ENCODE data around the gene TECPR2. TPM values are rescaled to one million over a fixed set of nuclear protein-coding genes. Genes with fewer than 3 reads are reported as not detected.

TECPR2 gene, protein sequence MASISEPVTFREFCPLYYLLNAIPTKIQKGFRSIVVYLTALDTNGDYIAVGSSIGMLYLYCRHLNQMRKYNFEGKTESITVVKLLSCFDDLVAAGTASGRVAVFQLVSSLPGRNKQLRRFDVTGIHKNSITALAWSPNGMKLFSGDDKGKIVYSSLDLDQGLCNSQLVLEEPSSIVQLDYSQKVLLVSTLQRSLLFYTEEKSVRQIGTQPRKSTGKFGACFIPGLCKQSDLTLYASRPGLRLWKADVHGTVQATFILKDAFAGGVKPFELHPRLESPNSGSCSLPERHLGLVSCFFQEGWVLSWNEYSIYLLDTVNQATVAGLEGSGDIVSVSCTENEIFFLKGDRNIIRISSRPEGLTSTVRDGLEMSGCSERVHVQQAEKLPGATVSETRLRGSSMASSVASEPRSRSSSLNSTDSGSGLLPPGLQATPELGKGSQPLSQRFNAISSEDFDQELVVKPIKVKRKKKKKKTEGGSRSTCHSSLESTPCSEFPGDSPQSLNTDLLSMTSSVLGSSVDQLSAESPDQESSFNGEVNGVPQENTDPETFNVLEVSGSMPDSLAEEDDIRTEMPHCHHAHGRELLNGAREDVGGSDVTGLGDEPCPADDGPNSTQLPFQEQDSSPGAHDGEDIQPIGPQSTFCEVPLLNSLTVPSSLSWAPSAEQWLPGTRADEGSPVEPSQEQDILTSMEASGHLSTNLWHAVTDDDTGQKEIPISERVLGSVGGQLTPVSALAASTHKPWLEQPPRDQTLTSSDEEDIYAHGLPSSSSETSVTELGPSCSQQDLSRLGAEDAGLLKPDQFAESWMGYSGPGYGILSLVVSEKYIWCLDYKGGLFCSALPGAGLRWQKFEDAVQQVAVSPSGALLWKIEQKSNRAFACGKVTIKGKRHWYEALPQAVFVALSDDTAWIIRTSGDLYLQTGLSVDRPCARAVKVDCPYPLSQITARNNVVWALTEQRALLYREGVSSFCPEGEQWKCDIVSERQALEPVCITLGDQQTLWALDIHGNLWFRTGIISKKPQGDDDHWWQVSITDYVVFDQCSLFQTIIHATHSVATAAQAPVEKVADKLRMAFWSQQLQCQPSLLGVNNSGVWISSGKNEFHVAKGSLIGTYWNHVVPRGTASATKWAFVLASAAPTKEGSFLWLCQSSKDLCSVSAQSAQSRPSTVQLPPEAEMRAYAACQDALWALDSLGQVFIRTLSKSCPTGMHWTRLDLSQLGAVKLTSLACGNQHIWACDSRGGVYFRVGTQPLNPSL (N-terminal part only)
- total RNA-seq: 10 to 100 TPM; 14.1 to 43.1 (median 23.8) TPM

DNA sequence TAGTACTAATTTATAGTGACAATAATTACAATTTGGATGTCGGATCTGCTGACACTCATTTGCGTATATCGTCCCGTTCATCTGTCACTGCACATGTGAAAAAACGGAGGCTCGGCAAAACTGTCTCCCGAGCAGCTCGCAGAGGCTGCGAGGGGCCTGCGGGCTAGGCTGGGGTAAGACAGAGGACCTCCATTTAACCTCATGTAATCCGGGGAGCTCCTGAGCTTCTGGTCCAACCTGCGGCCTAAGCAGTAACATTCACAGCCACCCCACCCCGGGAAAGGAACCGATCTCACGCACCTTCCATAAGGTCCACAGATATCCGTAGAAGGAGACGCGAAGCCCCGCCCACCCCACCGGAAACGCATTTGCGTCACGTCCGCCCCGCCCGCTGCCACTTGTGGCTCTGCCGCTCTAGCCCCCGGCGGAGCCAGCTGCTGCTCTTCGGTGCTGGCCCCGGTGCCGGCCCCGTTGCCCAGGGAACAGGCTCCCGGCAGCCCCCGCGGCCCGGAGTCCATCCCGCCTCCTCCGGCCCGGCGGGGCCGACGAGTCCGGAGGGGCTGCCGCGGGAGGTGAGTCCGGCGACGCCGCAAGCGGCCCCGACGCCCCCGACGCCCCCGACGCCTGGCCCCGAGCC is at the start of gene TECPR2, which contains the start of gene CINP:
TSS of gene TECPR2 (plus strand) at position 397 of the 637 bp plus-strand sequence. CDS start 13,781 bp downstream, outside the sequence.
TSS of gene CINP (minus strand) at position 346 of the 637 bp plus-strand sequence. CDS start at position 307, 39 bp downstream.
- TF ChIP-seq, protein P1, sequence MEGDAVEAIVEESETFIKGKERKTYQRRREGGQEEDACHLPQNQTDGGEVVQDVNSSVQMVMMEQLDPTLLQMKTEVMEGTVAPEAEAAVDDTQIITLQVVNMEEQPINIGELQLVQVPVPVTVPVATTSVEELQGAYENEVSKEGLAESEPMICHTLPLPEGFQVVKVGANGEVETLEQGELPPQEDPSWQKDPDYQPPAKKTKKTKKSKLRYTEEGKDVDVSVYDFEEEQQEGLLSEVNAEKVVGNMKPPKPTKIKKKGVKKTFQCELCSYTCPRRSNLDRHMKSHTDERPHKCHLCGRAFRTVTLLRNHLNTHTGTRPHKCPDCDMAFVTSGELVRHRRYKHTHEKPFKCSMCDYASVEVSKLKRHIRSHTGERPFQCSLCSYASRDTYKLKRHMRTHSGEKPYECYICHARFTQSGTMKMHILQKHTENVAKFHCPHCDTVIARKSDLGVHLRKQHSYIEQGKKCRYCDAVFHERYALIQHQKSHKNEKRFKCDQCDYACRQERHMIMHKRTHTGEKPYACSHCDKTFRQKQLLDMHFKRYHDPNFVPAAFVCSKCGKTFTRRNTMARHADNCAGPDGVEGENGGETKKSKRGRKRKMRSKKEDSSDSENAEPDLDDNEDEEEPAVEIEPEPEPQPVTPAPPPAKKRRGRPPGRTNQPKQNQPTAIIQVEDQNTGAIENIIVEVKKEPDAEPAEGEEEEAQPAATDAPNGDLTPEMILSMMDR (IDR thresholded peaks at IDR 0.05): no peak
- TF ChIP-seq POLR2A (IDR thresholded peaks at IDR 0.05): peak; percentile 75 to 88
- intact Hi-C loops (cut with DNase I; ENCODE audit: low total_unique reads): no loop called here
- Histone ChIP-seq H3K4me3 (peak within 1 kb of the TSS; percentile 65 to 77), H3K27ac (peak within 1 kb of the TSS; percentile 83 to 92), H3K27me3 (no peaks in the 10 kb centered on the region), H3K9me3 (no peaks in the 10 kb centered on the region), H3K4me1 (peaks cover 3 to 8% of the 10 kb centered on the region in 2 donors), H3K36me3 (no peaks in the 10 kb centered on the region)
- peak; percentile 98 for DNase-seq

DNA sequence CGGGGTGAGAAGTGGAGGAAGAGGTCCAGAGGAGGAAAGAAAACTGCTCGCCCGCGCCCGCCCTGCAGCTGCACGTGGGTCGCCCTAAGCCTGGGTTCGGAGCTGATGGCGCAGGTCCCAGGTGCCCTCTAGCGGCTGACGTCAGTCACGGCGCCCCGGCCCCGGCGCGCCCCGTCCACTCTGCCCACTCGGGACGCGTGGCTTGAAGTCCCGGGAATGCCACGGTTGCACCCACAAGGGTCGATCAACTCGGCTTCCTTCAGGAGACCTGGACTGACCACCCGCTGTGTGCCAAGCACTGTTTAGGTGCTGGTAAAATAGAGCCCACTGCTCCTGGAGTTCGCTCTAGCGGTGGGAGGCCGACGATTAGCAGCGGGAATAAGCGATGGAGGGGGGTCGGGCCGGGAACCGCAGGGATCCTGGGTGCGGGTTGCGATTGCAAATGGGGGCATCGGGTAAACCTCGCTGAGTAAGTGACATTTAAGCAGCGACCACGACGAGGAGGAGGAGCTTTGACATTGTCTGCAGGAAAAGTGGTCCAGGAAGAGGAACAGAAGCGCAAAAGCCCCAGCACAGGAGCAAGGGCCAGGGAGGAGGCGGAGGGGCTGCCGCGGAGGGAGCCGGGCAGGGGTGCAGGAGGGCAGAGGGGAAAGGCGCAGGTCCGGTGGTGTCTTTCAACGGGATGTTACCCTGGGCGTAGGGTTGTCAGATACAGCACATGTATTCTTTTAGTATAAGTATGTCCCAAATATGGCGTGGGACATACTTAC is 48.3 kb upstream of the TECPR2 start:
- Histone ChIP-seq H3K27ac (peak overlapping the region; percentile 37 to 56), H3K4me3 (peak overlapping the region; percentile 33 to 44), H3K9me3 (no peaks in the 10 kb centered on the region), H3K27me3 (no peaks in the 10 kb centered on the region), H3K36me3 (no peaks in the 10 kb centered on the region), H3K4me1 (peaks cover 0 to 4% of the 10 kb centered on the region in 2 donors)
- TF ChIP-seq, protein P1 (IDR thresholded peaks at IDR 0.05): peak; percentile 93 to 96 (median 94)
- TF ChIP-seq POLR2A (IDR thresholded peaks at IDR 0.05): no peak
- intact Hi-C loops (cut with DNase I; ENCODE audit: low total_unique reads): loop anchor here (10.0 kb wide), 1 partner anchor 80 kb away; no protein-coding TSS in a partner anchor
- DNase-seq: peak; percentile 84 to 86

DNA sequence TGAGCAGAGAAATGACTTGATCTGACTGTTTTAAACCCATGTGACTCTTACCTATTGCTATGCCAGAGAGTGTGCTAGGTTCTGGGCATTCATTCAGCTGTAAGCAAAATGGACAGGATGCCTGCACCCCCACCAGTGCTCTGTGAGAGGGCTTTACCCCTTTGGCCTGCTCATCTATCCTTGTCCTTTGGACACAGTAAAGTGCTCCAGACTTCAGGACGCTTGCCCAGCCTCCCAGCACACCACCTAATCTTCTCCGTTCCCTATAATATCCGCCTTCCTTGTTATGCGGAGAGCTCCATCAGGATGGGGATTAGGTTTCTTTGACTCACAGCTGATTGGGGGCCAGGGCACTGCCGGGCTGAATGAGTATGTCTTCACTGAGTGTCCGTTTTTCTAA is 47.6 kb upstream of the TECPR2 start:
- Histone ChIP-seq H3K4me1 (peaks cover 0 to 4% of the 10 kb centered on the region in 2 donors), H3K36me3 (no peaks in the 10 kb centered on the region), H3K27me3 (no peaks in the 10 kb centered on the region), H3K9me3 (no peaks in the 10 kb centered on the region), H3K4me3 (no peak overlapping the region), H3K27ac (no peak overlapping the region)
- no peak for DNase-seq
- intact Hi-C loops (cut with DNase I; ENCODE audit: low total_unique reads): loop anchor here (10.0 kb wide), 1 partner anchor 80 kb away; no protein-coding TSS in a partner anchor
- no peak for TF ChIP-seq POLR2A (IDR thresholded peaks at IDR 0.05)
- TF ChIP-seq, protein P1 (IDR thresholded peaks at IDR 0.05): no peak

DNA sequence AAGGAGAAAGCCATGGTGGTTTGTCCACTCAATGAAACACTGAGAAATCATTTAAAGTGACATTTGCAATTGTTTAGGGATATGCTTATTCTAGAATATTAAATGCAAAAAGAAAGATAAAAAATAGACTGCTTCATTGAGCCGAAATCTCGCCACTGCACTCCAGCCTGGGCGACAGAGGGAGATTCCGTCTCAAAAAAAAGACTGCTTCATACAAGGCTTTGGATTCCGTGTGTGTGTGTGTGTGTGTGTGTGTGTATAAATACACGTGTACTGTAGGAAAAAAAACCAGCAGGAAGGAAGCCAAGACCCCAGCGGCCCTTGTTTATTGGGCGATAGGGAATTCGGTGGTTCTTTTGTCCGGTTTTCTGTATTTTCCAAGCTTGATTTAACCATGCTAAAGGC is 46.4 kb upstream of the TECPR2 start:
- DNase-seq: peak; percentile 39 to 71

More for the DNA sequence above, 46.4 kb upstream of the TECPR2 start:
- intact Hi-C loops (cut with DNase I; ENCODE audit: low total_unique reads): loop anchor here (10.0 kb wide), 1 partner anchor 82 kb away; no protein-coding TSS in a partner anchor
- no peaks in the 10 kb centered on the region for H3K9me3 ChIP-seq
- peak overlapping the region; percentile 96 to 98 for H3K27ac ChIP-seq
- peaks cover 0 to 4% of the 10 kb centered on the region in 2 donors for H3K4me1 ChIP-seq
- no peak for TF ChIP-seq POLR2A (IDR thresholded peaks at IDR 0.05)
- TF ChIP-seq, protein P1 (IDR thresholded peaks at IDR 0.05): no peak
- H3K36me3 ChIP-seq: no peaks in the 10 kb centered on the region
- H3K27me3 ChIP-seq: no peaks in the 10 kb centered on the region
- peak overlapping the region; percentile 28 to 35 for H3K4me3 ChIP-seq
